Left kidney (tissue), 2 donors: ENCODE results near the gene CHD6. TPM values are rescaled to one million over a fixed set of nuclear protein-coding genes. Genes with fewer than 3 reads are reported as not detected.

Experiments
- DNase-seq: peaks from one replicate; pipeline ENCODE4 v3.0.0-alpha.2; 2013
- polyA plus RNA-seq: library from polyadenylated mRNA; unstranded; fragments of 120-200 nt; gene quantifications from one replicate; pipeline ENCODE4 v1.2.1, GENCODE V29; 2013; ENCODE audit not compliant: insufficient read length

CHD6 gene
- polyA plus RNA-seq, 1 donor = 58.2 TPM

DNA sequence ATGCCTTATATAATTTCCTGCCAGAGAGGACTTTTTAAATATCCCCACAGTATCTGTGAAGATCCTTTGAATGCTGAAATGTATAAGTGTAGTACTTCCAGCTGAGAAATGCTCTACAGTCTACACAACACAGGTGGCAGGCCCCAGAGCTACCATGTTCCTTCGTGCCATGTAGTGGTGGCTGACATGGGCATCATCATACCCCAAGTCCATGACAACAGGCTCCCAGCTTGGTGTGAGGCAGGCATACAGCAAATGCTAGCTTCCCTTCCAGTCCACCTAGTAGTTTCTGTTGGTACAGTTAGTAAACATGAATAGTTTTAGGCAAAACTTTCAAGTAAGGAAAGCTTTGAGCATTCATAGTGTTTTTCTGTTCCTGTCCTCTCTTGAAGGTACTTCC lies 190.3 kb downstream of the CHD6 start:
- no peak for DNase-seq

DNA sequence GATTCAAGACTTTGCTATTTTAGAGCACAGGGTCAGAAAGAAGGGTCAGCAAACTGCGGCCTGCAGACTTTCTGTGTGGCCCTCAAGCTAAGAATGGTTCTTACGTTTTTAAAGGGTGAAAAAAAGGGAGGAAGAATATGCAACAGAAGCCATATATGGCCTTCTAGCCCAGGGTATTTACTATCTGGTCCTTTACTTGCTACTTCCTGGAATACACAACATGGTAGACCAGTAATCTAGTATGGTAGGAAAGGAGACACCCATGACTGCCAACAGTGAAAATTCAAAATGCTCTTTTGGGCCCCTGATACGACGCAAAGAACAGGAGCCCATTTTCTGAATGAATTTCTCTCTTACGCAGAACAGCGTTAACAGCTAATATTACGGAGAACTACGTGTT lies 191.2 kb downstream of the CHD6 start:
- DNase-seq = no peak

DNA sequence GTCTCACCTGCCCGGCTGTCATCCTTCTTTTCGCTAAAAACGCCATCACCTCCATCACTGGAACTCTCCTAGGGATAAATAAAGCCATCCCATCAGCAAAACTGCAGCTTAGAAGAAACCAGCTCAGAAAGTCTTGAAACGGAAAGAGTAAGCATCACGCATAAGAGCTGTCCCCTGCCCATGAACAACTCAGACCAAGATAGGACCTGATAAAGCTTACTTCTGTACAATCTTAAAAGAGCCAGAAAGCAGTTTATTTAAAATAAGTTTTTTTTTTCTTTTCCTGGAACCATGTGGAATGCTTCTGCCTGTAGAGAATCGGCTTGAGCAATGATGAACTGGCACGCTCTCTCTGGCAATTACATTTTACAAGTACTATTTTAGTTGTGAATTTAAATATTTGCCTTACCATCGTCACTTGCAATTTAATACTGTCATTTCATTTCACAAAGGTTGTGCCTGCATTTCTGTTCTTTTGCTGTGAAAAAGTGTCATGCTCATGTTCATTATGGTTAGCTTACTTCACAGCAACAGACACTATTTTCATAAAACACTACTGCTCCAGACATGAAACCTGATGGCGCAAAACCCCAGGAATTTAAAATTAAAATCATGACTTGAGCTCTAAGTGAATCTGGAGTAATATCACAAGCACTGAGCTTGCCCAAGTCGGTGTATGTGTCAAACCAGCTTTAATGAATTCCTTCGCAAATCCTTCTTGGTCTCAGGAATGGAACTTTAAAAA lies 191.9 kb downstream of the CHD6 start:
- DNase-seq = no peak

DNA sequence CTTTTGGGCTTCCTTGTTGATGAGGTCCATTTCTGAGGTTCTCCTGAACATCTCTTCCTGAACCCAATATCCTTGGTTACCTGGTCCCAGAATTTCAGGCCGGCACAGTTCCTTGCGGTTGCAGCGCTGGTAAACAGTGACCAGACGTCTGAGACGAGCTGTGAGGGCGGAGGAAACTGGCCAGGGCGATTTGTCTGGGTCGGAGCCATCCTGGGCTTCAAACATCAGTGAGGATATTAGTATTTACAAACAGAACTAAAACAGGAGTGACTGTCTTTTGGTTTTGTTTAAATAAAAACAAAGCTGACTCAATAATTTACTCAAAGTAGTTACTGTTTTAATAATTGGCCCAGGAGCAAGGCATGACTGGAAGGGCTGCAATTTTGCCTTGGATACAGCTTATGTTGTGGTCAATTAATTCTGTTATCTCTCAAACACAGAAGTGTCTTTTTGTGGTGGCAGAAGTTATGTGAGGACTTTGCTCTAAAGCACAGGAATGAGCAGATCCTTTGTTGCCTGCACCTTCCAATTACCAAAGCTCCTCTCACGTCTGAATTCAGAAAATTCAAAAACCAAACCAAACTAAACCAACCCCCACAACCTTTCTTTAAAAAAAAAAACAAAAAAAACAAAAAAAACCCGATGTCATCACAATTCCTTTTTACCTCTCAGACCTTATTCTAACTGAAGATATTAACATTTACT lies 192.8 kb downstream of the CHD6 start:
- DNase-seq = no peak

DNA sequence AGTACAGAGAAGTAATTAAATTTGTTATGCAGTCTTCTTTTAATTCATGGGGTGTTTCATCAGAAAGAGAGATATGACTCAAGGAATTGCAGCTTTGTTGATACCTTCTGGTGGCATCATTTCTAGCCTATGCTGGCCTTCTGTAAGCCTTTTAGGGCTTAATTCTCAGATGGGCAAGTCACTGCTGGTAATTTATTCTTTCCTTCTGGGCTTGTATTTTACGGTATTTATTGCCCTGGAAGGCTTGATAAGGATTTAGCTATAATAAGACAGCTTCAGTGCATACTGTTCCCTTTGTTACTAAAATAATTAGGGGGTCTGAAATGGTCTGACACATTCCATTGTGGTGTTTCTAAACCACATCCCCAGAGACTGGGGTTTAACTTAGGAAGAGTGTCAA lies 193.6 kb downstream of the CHD6 start:
- DNase-seq = no peak

DNA sequence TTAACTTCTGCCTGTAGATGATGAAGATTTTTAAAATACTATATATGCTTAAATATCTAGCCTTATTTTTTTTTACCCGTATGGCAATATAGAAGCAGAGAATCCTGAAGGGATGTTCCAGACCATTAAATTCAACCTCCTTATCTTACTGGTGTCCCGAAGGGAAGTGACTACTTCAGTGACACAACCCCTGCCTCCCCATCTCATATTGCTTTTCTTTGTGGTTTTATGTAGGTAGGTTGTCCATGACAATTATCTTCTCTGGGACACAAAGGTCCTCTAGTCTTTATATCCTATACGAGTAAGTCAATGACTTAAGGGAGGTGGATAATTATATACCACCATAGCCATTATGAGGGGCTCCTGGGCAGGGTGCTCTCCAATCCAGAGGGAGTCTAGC lies 194.2 kb downstream of the CHD6 start:
- DNase-seq = no peak

DNA sequence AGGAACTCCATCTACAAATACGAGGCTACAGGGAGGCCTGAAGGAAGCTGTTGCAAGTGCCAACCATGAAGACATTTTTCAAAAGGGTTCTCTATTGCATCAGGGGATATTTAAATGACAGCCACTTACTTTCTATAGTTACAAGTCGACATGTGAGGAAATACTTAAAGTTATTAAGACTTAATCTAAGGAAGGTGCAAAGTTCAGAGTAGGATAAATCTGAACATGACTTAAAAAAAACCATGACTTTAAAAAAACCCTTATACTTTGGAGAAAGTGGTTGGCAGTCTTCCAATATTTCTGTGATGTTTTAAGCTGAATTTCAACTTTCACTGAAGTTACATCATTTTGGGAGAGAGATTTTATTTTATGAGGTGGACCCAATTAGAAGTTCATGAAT lies 195.2 kb downstream of the CHD6 start:
- no peak for DNase-seq

DNA sequence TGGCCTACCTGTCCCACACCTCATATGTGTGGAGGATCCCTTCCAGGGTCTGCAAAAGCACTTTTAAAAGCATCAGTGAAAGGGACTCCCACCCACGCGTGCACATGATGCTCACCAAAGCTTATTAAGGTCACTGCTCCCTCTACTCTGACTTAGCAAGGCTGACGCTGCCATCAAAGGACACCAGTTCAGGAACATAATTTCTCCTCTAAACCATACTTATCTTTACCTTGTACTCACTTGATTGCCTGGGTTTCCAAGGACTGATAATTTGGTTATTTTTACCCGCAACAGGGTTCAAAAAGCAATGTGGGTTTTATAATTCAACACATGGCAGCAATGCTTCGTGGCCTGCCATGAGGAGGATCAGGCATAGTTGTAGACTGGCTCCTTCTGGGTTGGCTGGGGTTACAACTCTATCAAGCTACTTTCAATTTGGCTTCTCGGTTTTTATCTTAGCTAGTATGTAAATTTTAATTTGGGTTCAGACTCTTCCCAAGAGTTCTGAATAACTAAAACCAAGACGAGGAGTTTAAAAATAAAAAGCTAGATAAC lies 199.4 kb downstream of the CHD6 start:
- no peak for DNase-seq

DNA sequence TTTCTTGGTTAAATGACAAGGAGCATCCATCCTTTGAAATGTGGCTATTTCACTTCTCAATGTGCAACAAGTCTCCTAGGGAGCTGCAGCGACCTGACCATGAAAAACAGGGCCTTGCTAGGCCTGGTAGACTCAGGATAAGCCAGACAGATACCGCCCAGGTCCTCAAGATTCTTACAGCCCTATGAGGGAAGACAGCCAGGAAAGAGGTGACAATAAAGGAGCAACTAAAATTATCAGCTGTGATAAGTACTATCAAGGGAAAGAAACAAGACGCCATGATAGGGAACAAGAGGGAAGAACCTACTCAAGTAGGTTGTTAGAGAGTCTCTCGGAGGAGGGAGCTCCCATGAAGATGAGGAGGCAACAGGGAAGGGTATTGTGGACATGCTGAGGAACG lies 200.1 kb downstream of the CHD6 start:
- DNase-seq = no peak

DNA sequence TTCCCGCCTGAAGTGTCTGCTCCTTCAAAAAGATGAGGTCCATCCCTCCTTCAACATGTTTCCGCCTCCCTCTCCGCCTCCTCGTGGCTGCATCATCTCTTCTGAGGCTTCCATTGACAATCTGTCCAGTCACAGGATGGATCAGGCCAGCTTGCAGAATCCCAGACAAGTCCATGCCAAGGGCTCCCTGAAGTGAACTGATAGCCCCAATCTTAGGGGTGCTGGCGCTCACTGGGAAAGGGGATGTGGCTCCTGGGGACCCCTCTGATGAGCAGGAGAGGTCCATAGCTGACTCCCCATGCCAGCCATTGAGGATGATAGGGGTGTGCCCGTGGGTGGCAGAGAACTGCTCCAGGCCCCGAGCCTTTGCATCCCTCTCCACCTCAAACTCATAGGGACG lies 203.0 kb downstream of the CHD6 start:
- DNase-seq = no peak

DNA sequence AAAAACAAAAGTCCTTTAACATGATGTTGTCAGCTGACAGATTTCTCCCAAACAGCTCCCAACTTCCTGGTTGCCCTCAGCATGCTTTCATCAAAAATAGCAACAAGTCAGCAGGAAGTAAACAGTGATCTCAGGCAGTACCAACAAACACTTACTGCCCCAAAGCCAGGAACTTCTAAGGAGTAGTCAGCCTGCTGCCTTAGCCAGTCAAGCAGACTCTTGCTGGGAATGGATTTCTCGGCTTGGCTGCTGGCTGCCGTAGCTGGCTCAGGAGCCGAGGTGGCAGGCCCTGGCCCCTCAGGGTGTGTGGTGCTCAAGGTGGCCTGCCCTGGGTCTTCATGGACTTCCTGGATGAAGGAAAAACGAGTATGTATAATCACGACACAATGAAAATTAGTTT lies 205.0 kb downstream of the CHD6 start:
- DNase-seq = no peak

DNA sequence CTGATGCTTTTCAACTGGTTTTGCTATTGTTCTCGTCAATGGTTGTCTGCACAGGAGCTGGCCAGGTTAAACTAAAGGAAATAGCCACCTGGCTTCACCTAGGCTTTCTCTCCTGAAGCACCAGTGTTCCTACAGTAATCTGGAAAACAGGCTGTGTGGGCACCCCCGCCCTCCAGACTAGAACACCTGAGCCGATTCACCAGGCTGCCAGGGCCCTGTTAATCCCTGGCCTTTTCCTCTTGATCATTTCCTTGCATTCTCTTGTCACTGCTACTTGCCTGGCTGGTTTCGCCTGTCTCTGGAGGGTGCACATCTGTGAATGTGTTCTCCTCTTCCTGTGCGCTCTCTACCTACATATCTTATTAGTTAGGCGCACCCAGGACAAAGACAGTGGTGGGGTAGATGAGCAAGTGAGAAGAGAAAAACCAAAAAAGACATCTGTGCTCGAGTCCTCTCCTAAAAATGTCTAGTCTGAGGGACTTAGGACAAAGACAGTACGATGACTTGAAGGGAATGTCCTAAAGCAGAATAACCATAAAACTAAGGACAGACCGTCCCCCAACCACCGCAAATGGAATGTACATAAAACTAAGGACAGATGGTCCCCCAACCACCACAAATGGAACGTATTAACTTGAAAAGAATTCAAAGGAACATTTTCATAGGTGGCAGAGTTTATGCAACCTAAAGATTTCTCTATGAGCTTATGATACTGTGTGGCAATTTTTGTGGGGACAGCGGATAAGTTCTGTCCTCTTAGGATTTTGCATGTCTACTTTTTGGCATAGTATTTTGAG lies 205.7 kb downstream of the CHD6 start:
- no peak for DNase-seq

DNA sequence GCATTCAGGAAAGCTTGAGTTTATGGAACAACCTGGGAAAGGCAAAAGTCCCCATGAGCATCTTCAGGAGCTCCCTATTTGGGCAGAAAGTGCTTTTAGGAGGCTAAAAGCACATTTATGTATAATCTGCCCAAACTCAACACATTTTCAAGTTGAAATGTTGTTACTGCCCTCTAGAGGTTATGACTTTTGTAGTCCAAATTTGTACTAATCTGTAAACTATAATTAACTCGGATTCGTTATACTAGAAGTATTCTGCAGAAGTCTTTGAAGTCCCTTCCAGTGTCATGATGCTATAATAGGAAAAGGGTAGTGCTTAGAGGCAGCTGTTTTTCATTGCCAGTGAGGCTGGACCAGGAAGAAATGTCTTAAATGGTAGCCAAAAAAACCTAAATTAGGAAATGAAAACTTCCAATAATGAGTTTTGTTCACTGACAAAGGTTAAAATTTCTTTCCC lies 206.8 kb downstream of the CHD6 start:
- DNase-seq = no peak

DNA sequence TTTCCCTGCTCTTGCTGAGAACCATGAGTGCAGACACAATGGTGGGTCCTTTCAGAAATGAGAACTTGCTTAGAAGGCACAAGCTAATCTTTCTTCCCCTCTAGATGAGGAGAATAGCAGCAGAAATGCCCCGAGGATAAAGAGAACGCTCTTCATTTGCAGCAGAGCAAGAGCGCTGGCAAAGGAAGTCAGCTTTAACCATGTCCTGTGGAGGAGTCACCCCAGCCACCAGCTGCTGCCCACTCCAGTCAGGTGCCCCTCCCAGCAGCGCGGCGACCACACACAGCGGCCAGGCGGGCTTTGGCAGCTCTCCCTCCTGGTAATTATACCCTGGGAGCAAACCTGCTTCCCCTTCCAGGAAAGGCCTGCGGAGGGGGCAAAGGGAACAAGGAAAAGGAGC lies 209.2 kb downstream of the CHD6 start:
- DNase-seq = peak; percentile 47

DNA sequence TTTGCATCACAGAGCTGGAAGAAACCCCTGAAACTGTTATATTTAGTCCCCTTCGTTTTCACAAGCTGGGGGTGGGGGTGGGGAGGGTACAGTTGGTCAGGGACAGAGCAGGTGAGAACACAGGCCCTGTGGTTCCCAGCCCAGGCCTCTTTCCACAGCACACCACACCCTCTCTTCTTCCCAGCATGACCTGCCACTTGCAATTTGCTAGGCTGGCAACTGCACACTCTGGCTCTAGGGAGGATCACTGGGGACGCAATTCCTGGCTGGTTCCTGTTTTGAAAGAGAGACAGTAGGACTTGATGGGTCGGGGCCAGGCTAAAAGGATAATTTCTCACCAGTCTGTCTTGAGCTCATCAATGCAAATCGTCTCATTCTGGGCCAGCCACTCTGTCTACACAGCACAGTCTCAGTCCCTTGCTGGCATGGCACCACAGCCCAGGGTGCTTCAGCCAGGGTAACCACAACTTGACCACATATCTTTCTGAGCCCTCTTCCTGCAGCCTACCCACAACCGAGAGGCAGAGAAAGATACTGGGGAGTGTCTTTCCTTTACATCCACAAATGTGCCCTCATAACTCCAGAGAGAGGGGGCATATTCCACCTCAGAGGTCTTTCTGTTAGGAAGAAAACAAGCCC lies 209.9 kb downstream of the CHD6 start:
- no peak for DNase-seq

DNA sequence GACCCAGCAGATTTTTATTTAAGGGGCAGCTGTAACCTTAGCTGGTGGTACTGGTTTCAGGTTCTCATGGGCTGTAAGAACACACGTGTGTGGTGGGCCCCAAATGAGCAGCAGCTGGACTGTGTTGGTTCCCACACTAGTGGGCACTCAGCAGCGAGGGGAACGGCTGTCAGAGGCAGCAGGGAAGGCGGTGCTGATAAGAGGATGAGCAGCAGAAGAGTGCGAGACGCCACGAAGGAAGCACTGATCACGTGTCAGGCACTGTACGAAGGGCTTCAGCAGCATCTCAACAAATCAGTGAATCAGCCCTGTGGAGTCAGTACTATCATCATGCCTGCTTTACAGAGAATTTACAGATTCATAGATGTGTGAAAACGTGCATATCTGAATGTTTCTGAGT lies 210.6 kb downstream of the CHD6 start:
- DNase-seq = no peak

DNA sequence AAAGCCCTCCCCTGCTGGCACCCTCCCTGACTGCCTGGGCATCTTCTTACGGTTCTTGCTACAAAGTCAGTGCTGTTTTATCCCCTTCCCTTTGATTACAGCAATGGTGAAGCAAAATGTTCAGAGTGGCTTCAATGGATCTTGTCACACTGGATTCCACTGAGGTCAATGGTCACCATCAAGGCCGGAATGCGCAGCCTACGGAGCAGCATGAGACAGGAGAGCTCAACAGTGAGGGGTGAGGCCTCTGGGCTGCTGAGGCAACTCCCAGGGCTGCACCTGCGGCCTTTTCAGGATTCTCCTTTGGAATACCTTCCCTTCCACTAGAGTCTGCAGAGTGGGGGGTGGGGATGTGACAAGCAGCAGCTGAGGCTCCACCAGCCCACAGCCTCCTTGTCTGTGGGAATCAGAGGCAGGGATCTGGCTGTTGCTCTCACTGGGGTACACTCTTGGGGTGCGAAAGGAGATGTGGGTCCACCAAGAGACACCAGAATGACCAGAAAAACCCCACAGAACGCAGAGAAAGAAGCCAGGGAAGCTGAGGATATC lies 211.2 kb downstream of the CHD6 start:
- DNase-seq = no peak

DNA sequence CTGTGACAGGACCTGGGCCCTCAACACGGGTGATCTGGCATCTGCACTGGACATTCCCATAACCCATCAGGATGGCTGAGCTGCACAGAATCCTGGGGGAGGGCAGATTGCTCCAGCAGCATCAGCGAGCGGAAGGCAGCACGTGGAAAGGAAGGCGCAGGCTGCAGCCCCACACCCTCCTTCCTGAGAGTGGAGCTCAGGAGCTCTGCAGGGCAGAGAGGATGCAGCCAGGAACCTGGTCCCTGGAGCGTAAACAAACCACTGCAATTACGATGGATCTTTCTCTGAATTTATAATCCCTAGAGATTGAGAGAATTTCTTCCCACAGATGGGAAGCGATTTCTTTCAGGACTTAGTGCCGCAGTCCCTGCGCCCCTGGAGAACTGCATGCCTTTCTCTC lies 211.8 kb downstream of the CHD6 start:
- DNase-seq = no peak

DNA sequence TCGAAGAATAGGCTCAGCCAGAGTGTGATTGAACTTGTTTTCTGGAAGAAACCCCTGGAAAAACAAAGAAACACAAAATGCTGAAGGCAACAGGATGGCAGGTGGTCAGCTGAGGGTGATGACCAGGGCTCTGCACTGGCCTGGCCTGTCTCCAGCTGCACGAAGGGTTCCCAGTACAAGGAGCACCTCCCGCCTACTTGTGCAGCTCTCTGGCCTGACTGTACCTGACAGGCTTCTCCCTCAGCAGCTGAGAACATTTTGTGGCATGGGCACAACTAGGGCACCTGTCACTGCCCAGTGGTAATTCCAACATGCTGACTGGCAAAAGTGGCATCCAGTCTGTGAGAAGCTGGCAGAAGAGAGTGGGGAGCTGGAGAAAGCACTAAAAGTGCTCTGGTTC lies 212.7 kb downstream of the CHD6 start:
- DNase-seq = no peak

DNA sequence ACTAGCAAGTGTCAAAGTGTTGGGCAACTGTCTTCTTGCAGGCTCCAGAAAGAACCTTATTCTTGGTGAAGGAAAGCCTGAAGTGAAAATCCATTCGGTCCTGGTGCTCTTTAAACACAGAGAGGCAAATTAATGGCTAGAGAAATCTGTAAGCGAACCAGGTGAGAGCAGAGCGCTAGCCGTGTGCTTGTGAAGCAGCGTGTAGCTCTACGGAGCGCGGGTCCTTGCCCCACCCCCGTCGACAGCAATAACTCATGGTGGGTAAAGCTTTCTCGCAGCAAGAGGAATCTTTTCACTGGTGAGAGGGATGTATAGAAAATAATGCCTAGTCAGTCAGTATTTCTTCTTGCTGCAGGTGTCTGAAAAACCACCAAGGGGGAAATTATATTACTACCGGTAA lies 214.6 kb downstream of the CHD6 start:
- DNase-seq = no peak

DNA sequence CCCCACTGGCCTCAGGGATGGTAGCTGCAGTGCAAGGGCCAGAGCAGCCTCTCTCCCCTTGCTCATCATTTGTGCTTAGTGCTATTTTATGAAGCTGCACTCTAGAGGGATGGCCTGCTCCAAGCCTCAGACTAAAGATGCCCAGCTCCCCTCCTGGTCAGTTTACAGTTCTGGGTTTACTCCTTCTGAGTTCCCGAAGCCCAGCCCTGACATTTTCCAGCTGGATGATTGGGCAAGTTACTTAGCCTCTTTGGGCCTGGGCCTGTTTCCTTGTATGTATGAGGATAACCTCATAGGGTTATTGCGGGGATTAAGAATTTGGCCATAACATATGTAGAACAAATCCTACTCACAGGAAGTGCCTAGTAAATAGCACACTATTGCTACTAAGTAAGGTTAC lies 219.8 kb downstream of the CHD6 start:
- peak; percentile 42 for DNase-seq
